ENCODE measurements around the gene MATK.

The MATK gene

DNA sequence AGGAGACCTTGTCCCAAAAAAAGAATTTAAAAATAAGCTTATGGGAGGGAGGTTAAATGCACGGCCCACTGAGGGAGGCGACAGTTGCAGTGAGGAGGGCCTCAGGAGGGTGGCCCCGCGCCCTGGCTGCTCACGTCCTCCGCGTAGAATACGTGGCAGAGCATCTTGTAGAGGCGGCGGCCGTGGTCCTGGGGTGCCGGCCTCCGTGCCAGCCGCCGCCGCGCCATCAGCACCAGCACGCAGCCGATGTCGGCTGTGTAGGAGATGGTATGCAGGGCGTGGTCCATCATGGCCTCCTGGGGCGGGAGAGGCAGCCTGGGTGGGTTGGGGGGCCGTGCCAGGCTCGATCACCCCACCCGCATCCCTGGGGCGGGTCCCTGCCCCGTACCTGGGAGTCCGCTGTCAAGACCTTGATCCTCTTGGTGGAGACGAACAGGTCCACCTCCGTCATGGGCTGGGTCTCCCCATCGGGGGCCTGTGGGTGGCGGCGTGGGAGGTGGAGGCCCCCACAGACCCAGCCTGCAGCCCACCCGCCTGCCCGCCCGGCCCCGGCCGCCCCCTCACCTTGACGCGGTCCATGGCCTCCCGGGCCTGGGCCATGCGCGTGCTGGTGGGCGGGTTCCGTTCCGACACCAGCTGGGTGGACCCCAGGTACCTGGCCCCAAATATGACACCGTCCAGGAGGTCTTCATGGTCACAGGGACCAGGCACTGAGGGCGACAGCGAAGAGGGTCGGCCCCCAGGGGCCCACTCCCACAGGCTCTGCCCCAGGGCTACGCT lies 32.4 kb downstream of the MATK start:
- H3K27ac ChIP-seq (ENCODE audit: low read depth, low read length): no peak overlapping the region
- H3K9me3 ChIP-seq (ENCODE audit: insufficient read depth, low read depth, low read length): no peaks in the 10 kb centered on the region
- no peaks in the 10 kb centered on the region for H3K27me3 ChIP-seq (ENCODE audit: insufficient read depth, low read length)
- no peak overlapping the region for H3K4me3 ChIP-seq (ENCODE audit: low read length)
- WGBS: 96% methylated on average over 51 of the region's 51 CpGs
- no peak overlapping the region for H3K9ac ChIP-seq (ENCODE audit: low read depth, low read length)
- H3K4me1 ChIP-seq (ENCODE audit: insufficient read depth, low read length): no peaks in the 10 kb centered on the region
- peaks cover 28% of the 10 kb centered on the region for H3K36me3 ChIP-seq (ENCODE audit: insufficient read depth, low read length)

DNA sequence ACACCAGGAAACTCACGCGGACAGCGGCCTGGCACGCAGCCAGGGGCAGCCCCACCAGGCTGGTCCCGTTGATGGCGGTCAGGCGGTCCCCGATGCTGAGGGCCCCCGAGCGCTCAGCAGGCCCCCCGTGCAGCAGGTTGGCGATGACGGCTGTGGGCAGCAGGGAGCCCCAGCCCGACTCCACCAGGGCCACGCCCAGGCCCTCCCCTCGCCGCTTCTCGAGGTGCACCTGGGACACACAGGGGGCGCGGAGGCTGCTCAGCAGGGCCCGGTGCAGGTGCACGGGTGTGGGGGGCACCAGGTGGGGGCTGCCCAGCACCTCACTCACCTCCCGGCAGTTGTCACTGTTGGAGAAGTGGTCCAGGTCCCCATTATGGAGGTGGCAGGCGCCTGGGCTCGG lies 33.7 kb downstream of the MATK start:
- Histone ChIP-seq H3K4me1 (ENCODE audit: insufficient read depth, low read length) (no peaks in the 10 kb centered on the region), H3K4me3 (ENCODE audit: low read length) (no peak overlapping the region), H3K27me3 (ENCODE audit: insufficient read depth, low read length) (no peaks in the 10 kb centered on the region), H3K9me3 (ENCODE audit: insufficient read depth, low read depth, low read length) (no peaks in the 10 kb centered on the region), H3K9ac (ENCODE audit: low read depth, low read length) (no peak overlapping the region), H3K36me3 (ENCODE audit: insufficient read depth, low read length) (peaks cover 24% of the 10 kb centered on the region), H3K27ac (ENCODE audit: low read depth, low read length) (no peak overlapping the region)
- WGBS: 96% methylated on average over 25 of the region's 25 CpGs

DNA sequence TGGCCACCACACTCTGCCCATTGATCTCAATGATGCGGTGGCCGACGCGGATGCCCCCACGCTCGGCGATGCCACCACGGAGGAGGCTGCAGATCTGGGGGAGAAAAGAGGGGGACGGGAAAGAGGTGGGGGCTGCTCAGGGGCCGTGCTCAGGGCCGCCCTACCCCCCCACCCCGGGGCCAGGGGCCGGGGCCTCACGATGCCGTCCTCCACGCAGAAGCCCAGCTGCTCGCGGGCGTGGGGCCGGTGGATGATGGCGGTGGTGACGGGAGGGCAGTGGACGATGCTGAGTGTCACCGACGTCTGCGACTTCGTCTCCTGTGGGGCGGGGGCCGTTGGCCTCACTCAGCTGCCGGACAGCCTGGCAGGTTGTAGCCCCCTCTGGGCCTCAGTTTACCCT lies 34.9 kb downstream of the MATK start:
- Histone ChIP-seq H3K4me3 (ENCODE audit: low read length) (no peak overlapping the region), H3K4me1 (ENCODE audit: insufficient read depth, low read length) (no peaks in the 10 kb centered on the region), H3K9ac (ENCODE audit: low read depth, low read length) (no peak overlapping the region), H3K27me3 (ENCODE audit: insufficient read depth, low read length) (no peaks in the 10 kb centered on the region), H3K27ac (ENCODE audit: low read depth, low read length) (no peak overlapping the region), H3K36me3 (ENCODE audit: insufficient read depth, low read length) (peaks cover 19% of the 10 kb centered on the region), H3K9me3 (ENCODE audit: insufficient read depth, low read depth, low read length) (no peaks in the 10 kb centered on the region)
- WGBS: 96% methylated on average over 30 of the region's 30 CpGs

DNA sequence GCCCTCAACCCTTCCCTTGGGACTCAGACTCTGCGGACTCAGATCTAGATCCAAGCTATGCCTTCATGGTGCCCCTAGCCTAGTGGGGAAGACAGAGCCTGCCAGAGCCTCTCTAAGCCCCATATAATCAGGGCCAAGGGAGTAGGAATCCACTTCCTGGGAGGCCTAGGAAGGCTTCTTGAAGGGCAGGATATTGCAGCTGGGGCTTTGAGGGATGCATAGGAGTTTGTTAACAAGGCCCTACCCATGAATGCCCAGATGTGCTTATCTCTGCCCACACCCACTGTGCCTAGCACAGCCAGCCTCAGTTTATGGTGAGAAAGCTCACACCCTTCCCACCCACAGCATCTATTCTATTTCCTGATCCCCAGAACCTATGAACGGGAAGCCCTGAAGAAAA lies 36.0 kb downstream of the MATK start:
- H3K9ac ChIP-seq (ENCODE audit: low read depth, low read length): no peak overlapping the region

DNA sequence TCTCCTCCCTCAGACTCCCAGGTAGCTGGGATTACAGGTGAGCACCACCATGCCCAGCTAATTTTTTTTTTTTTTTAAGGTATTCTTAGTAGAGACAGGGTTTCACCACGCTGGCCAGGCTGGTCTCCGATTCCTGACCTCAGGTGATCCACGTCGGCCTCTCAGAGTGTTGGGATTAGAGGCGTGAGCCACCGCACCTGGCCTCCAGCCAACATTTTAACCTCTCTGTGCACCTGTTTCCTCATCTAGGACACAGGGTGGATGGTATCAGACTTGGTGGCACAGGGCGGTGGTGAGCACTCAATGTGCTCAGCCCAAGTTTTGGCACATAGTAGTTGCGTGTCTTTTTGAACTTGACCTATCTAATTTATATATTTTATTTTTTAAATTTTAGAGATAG lies 37.2 kb downstream of the MATK start:
- H3K27ac ChIP-seq (ENCODE audit: low read depth, low read length): no peak overlapping the region
- H3K27me3 ChIP-seq (ENCODE audit: insufficient read depth, low read length): no peaks in the 10 kb centered on the region
- H3K9ac ChIP-seq (ENCODE audit: low read depth, low read length): no peak overlapping the region
- H3K36me3 ChIP-seq (ENCODE audit: insufficient read depth, low read length): peaks cover 19% of the 10 kb centered on the region
- no peaks in the 10 kb centered on the region for H3K4me1 ChIP-seq (ENCODE audit: insufficient read depth, low read length)
- 98% methylated on average over 7 of the region's 8 CpGs for WGBS
- no peak overlapping the region for H3K4me3 ChIP-seq (ENCODE audit: low read length)
- no peaks in the 10 kb centered on the region for H3K9me3 ChIP-seq (ENCODE audit: insufficient read depth, low read depth, low read length)

More for the DNA sequence above, 36.0 kb downstream of the MATK start:
- peaks cover 19% of the 10 kb centered on the region for H3K36me3 ChIP-seq (ENCODE audit: insufficient read depth, low read length)
- no peaks in the 10 kb centered on the region for H3K4me1 ChIP-seq (ENCODE audit: insufficient read depth, low read length)
- no peak overlapping the region for H3K4me3 ChIP-seq (ENCODE audit: low read length)
- no peaks in the 10 kb centered on the region for H3K9me3 ChIP-seq (ENCODE audit: insufficient read depth, low read depth, low read length)
- no peak overlapping the region for H3K27ac ChIP-seq (ENCODE audit: low read depth, low read length)
- H3K27me3 ChIP-seq (ENCODE audit: insufficient read depth, low read length): no peaks in the 10 kb centered on the region
- WGBS: 98% methylated on average over 2 of the region's 2 CpGs

DNA sequence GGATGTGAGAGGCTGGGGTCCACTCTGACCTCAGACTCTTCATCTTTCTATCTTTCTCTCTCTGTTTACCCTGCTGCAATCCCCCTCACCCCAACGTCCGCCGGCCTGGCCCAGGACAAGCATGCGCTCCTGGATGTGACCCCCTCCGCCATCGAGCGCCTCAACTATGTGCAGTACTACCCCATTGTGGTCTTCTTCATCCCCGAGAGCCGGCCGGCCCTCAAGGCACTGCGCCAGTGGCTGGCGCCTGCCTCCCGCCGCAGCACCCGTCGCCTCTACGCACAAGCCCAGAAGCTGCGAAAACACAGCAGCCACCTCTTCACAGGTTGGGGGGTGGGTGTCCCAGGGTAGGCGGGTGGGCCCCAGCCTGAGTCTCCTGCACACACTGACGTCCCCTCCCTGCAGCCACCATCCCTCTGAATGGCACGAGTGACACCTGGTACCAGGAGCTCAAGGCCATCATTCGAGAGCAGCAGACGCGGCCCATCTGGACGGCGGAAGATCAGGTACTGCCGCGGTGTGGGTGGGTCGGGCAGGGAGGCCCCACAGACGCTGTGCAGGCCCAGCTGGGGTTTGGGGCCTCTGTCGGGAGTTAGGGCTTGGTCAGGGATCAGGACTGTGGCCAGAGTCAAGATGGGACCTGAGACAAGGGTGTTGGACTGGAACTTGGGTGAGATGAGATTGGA lies 39.7 kb downstream of the MATK start:
- H3K4me1 ChIP-seq (ENCODE audit: insufficient read depth, low read length): no peaks in the 10 kb centered on the region
- 93% methylated on average over 31 of the region's 31 CpGs for WGBS

DNA sequence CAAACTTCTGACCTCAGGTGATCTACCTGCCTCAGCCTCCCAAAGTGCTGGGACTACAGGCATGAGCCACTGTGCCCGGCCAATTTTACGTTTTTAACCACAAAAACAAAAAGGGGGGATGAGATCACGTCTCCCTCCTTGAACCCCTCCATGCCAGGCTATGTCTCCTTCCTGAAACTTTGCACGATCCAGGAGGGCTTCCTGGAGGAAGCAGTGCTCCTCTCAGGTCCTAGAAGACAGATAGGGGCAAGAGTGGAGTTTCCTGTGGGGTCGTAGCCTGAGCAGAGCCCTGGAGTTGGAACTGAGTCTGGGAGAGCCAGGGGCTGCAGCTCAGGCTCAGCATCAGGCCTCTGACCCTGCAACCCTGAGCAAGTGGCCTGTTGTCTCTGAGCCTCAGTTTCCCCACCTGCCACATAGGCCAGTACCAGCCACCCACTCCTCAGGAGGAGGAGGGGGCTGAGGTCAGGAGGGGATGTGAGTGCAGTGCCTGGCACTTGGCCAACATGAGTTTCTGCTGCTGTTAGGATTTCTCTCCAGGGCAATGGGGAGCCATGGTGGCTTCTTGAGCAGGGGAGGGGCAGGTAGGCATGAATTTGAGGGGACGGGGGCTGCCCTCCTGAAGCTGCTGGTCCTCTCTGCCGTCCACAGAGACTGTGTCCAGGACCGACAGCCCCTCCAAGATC lies 40.7 kb downstream of the MATK start:
- Histone ChIP-seq H3K9ac (ENCODE audit: low read depth, low read length) (no peak overlapping the region), H3K9me3 (ENCODE audit: insufficient read depth, low read depth, low read length) (no peaks in the 10 kb centered on the region), H3K27ac (ENCODE audit: low read depth, low read length) (no peak overlapping the region), H3K27me3 (ENCODE audit: insufficient read depth, low read length) (no peaks in the 10 kb centered on the region), H3K4me3 (ENCODE audit: low read length) (no peak overlapping the region), H3K36me3 (ENCODE audit: insufficient read depth, low read length) (peaks cover 13% of the 10 kb centered on the region), H3K4me1 (ENCODE audit: insufficient read depth, low read length) (no peaks in the 10 kb centered on the region)
- 78% methylated on average over 8 of the region's 8 CpGs for WGBS

More for the DNA sequence above, 39.7 kb downstream of the MATK start:
- H3K27me3 ChIP-seq (ENCODE audit: insufficient read depth, low read length): no peaks in the 10 kb centered on the region
- H3K9ac ChIP-seq (ENCODE audit: low read depth, low read length): no peak overlapping the region
- H3K36me3 ChIP-seq (ENCODE audit: insufficient read depth, low read length): peaks cover 19% of the 10 kb centered on the region
- no peak overlapping the region for H3K4me3 ChIP-seq (ENCODE audit: low read length)
- H3K27ac ChIP-seq (ENCODE audit: low read depth, low read length): no peak overlapping the region
- H3K9me3 ChIP-seq (ENCODE audit: insufficient read depth, low read depth, low read length): no peaks in the 10 kb centered on the region

DNA sequence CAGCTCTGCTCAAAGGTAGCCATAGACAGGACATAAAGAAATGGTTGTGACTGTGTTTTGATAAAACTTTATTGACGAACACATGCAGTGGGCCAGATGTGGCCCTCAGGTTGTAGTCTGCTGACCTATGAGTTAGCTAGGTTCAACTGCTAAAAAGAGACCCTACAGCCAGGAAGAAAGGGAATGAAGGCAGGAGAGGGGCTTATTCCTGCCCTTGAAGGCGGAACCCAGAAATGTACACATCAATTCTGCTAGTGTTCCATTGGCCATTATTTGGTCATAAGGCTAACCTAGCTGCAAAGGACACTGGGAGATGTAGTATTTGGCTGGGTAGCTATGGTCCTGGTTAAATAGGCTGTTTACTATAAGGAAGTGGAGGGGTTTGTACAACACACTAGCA lies 42.7 kb downstream of the MATK start:
- Histone ChIP-seq H3K27me3 (ENCODE audit: insufficient read depth, low read length) (no peaks in the 10 kb centered on the region), H3K9ac (ENCODE audit: low read depth, low read length) (no peak overlapping the region), H3K36me3 (ENCODE audit: insufficient read depth, low read length) (no peaks in the 10 kb centered on the region), H3K9me3 (ENCODE audit: insufficient read depth, low read depth, low read length) (no peaks in the 10 kb centered on the region), H3K4me1 (ENCODE audit: insufficient read depth, low read length) (no peaks in the 10 kb centered on the region), H3K27ac (ENCODE audit: low read depth, low read length) (no peak overlapping the region), H3K4me3 (ENCODE audit: low read length) (no peak overlapping the region)
- 94% methylated on average over 2 of the region's 2 CpGs for WGBS

DNA sequence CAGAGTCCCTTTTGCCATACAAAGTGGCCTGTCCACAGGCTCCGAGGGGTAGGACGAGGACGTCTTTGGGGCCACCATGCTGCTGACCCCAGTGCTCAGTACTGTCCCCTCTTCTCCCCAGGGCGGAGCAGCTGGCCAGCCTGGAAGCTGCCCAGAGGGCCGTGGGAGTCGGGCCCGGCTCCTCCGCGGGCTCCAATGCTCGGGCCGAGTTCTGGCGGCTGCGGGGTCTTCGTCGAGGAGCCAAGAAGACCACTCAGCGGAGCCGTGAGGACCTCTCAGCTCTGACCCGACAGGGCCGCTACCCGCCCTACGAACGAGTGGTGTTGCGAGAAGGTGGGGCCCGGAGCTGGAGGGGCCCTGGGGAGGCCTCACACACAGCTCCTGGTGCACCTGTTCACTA lies 45.8 kb downstream of the MATK start:
- Histone ChIP-seq H3K27me3 (ENCODE audit: insufficient read depth, low read length) (no peaks in the 10 kb centered on the region), H3K9me3 (ENCODE audit: insufficient read depth, low read depth, low read length) (no peaks in the 10 kb centered on the region), H3K4me3 (ENCODE audit: low read length) (no peak overlapping the region), H3K9ac (ENCODE audit: low read depth, low read length) (no peak overlapping the region), H3K4me1 (ENCODE audit: insufficient read depth, low read length) (no peaks in the 10 kb centered on the region), H3K27ac (ENCODE audit: low read depth, low read length) (no peak overlapping the region), H3K36me3 (ENCODE audit: insufficient read depth, low read length) (peaks cover 16% of the 10 kb centered on the region; the same call in 1 of the 2 replicates)
- 96% methylated on average over 24 of the region's 24 CpGs for WGBS

DNA sequence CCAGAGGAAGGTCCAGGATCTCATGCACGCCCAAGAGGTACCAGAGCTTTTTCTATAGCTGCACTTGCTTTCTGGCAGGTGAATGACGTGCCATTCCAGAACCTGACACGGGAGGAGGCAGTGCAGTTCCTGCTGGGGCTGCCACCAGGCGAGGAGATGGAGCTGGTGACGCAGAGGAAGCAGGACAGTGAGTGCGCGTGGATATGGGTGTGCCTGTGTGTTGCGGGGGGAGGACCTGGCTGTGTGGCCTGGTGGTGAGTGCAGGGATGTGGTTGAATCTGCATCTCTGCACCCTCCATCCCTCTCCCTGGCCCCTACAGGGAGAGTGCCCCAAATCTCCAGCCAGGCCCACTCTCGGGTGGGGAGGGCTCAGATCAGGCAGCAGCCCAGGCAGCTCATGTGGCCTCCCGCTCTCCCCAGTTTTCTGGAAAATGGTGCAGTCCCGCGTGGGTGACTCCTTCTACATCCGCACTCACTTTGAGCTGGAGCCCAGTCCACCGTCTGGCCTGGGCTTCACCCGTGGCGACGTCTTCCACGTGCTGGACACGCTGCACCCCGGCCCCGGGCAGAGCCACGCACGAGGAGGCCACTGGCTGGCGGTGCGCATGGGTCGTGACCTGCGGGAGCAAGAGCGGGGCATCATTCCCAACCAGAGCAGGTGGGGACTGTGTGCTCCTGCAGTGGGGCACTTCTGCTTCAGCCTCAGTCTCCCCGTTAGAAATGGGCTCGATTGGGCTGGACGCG lies 47.5 kb downstream of the MATK start:
- H3K27me3 ChIP-seq (ENCODE audit: insufficient read depth, low read length): no peaks in the 10 kb centered on the region
- H3K9me3 ChIP-seq (ENCODE audit: insufficient read depth, low read depth, low read length): no peaks in the 10 kb centered on the region
- H3K27ac ChIP-seq (ENCODE audit: low read depth, low read length): no peak overlapping the region
- H3K9ac ChIP-seq (ENCODE audit: low read depth, low read length): no peak overlapping the region
- 94% methylated on average over 31 of the region's 32 CpGs for WGBS
- no peaks in the 10 kb centered on the region for H3K4me1 ChIP-seq (ENCODE audit: insufficient read depth, low read length)
- no peak overlapping the region for H3K4me3 ChIP-seq (ENCODE audit: low read length)
- peaks cover 16% of the 10 kb centered on the region; the same call in 1 of the 2 replicates for H3K36me3 ChIP-seq (ENCODE audit: insufficient read depth, low read length)
